ENCODE data around the gene DLGAP1.

- TF ChIP-seq CTCF (IDR thresholded peaks at IDR 0.05) = no peak
- TF ChIP-seq ZFX (IDR thresholded peaks at IDR 0.05; ENCODE audit: borderline replicate concordance) = no peak
Observed at GRCh38 chr18:3932276-3932675, 522.8 kb downstream of the DLGAP1 start.
